ENCODE measurements around the gene SPDL1. TPM values are rescaled to one million over a fixed set of nuclear protein-coding genes. Genes with fewer than 3 reads are reported as not detected.

Gene SPDL1
- polyA plus RNA-seq, 12 donors: 12.3 to 40.6 (median 19.8) TPM; not detected in 1

DNA sequence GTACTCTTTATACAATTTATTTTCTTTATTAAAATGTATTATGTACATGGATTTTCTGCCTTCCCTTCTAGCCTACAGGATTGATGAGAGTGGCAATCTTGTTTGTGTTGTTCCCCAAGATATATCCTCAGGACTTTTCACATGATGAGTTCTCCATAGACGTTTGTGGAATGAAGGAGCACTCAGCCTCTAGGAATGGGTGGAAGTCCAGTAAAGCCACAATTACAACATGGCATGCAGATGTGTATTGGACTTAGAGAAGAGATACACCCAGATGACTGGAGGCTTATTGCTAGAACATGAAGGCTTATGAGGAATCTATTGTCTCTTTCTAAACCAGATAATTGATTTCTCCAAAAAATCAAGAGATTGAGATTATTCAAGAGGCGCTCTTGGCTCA lies 45.3 kb downstream of the SPDL1 start:
- DNase-seq: no peak

DNA sequence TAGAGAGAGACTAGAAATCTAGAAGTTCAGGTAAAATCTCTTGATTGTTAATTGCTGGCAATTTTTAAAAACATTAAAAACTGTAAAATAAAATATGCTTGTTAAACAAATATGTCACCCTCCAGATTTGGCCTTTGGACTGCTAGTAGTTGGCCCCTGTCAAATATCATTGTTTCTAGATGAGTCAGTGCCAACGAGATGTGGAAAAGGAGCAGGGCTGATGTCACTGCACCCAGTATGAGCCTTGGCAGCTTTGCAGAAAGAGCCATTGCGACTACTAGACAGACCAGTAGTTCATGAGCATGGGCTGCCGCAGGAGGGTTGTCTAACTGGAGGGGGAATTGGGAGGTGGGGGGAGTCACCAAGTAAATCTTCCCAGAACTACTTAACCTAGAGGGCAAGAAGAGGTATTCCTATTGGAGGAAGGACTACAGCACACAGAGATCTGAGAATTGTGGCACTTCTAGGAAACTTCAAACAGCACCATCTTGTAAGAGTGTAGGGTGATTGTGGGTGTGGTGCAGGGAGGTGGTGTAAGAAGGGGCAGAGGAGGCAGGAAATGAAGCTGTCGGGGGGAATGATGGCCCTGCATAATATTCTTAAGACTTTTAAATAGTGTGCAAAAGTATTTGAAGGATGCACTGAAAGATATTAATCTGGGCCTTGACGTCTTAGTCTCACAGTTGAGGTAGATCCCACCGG lies 46.4 kb downstream of the SPDL1 start:
- DNase-seq: no peak

DNA sequence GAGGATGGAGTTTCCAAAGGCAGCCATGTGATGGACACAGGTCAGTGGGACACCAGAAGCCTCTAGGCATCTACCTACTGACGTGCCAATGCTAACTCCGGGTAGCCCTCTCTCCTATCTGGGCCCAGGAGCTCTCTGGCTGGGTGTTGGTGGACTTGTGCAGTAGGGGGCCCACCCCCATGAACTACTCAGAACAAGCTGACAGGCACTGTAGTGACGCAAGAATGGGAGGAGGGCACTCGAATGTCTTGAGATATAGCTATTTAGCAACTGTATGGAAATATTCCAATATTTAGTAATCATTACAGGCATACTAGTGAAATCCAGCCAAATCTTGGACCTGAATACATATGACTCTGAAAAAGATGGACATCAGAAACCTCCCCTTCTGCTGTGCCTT lies 47.8 kb downstream of the SPDL1 start:
- no peak for DNase-seq

DNA sequence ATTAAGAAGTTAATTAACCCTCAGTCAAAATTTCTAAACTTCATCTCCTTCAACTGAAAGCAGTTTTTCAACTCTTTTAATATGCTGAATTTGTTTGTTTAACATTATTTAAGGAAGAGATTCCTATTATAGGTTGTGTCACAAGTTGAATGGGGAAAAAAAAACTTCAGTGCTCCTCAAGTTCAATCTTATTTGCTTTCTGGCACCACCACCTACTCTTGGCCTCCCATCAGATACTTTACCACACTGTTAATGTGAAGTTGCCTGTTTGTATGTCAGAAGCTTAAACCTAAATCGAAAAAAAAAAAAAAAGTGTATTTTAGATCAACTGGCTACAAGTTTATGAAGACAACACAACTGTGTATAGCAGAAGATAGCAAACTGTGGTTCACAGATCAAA lies 49.4 kb downstream of the SPDL1 start:
- no peak for DNase-seq

DNA sequence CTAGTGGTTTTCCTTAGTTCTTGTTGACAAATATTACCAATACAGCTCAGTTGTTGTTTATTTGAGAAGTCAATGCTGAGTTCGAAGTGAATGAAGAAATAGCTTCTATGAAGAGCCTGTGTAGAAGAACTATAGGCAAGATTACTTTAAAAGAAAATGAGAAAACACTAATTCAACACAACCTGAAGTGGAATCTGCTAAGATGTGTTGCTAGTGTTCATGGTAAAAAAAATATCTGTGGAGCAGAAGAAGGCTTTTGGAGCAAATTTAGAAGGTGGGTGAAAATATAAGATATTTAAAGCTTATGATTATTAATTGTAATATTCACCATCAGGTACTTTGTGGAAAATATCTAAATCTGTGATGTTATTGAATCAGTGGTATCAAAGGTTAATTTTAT lies 51.0 kb downstream of the SPDL1 start:
- no peak for DNase-seq

DNA sequence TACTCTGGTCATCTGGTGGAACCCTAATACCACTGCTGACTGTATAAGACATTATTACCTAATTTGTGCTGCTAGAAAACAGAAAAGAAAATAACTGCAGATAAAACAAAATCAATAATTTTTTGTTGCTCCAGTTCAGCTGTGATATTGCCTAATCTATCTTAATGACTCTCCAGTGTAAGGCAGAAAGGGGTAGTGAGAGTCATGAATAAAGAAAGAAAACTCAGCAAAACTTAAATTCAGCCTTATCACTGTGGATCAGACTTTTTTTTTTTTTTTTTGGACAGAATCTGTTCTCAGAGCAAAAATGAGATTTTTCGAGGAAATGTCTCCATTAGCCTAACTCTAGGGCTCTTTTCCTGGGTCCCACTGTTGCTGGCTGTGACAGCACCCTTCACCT lies 52.4 kb downstream of the SPDL1 start:
- no peak for DNase-seq

DNA sequence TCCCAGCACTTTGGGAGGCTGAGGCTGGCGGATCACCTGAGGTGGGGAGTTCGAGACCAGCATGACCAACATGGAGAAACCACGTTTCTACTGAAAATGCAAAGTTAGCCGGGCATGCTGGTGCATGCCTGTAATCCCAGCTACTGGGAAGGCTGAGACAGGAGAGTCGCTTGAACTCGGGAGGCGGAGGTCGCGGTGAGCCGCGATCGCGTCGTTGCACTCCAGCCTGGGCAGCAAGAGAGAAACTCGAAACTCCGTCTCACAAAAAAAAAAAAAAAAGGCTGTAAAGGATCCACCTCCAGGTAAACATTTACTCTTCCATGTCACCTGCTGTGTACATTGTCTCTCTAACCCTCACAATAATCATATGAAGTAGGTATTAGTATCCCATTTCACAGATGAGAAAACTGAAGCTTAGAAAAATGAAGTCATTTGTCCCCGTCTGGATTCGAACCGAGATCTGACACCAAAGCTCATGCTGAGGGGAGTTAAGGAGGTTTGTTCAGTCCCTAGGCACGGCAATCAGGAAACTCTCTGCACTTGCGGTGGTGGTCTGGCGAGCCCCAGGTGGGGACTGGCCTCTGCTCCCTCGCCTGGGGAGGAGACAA lies 53.0 kb downstream of the SPDL1 start:
- DNase-seq: no peak

DNA sequence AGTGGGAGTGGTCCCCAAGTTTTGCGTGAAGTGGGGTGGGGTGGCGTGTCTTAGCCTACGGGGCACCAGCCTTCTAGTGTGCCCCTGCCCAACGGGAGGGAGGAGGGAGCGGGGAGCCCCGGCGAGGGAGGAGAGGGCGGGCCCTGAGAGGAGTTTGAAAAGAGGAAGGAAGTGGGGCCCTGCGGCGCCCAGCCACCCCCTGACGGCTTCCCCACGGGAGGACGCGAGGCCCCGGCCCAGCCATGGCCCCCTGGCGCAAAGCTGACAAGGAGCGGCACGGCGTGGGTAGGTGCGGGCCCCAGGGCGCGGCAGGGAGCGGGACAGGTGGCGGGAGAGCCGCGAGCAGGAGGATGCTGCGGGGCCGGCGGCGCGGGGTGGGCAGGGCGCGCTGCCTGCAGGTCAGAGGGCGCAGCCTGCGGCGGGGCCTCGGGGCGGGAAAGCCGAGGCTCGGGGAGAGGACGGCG lies 53.5 kb downstream of the SPDL1 start, which contains the start of gene DOCK2:
Gene DOCK2, plus strand, starts transcription at position 191 of the 464 bp plus-strand sequence. Its CDS starts 52 bp downstream, at position 243.
- DNase-seq: no peak

DNA sequence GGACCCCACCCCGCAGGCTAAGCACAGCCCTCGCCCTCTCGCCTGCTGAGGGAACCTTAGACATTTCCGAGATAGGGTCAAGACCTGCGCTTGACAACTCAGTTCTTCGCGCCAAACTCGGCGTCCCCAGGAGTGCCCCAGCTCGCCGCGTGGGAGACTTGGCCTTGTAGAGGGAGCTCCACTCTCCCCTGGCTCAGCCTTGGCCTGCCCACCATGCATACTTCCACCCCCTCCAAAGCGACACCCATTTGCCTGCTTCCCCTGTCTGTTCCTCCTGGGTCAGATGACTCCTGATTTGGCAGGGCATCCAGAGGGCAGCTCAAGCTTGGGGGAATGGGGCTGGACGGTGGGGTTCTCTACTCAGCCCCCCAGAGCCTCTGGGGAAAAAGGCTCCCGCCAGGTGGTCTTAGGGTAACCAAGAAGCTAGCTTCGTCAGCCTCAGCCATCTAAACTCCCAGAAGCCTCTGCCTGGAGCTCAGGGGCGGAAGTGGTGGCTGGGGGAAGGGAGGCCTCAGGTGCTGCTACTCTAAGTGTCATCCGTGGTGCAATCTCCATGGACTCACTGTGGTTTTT lies 54.1 kb downstream of the SPDL1 start:
- DNase-seq: no peak

DNA sequence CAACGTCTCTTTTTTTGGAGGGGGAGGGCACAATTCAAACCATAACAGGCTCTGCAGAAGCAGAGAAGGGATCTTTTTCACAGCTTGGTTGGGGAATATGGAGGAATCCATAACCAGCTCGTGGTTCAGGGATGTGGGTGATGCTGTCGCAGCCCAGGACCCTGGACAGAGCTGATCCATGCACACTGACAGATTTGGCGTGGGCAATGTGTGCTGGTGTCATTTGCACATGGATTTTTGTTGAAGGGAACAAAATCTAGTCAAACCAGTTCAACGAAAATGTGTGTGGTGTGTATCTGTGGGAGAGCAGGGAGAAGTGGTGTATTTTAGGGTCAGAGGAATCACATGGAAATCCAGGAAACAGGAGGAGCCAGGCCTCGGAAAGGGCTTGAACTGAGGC lies 57.7 kb downstream of the SPDL1 start:
- DNase-seq: no peak

DNA sequence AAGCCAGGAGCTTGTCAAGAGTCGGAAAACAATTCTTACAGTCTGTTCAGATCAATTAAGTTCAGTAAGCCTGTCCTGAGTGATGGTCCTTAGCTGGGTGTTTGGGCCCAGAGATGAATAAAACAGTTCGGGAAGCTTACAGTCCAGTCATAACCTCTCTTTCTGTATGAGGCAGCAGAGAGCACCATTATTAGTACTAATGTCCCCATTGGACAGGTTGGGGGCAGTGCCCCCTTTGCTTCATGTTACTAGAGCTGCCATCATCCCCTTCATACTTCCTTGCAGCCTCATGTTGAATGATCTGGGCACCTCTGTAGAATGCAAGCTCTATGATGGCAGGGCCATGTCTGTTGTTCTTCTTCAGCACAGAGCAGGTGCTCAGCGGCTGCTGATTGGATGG lies 63.3 kb downstream of the SPDL1 start:
- no peak for DNase-seq

DNA sequence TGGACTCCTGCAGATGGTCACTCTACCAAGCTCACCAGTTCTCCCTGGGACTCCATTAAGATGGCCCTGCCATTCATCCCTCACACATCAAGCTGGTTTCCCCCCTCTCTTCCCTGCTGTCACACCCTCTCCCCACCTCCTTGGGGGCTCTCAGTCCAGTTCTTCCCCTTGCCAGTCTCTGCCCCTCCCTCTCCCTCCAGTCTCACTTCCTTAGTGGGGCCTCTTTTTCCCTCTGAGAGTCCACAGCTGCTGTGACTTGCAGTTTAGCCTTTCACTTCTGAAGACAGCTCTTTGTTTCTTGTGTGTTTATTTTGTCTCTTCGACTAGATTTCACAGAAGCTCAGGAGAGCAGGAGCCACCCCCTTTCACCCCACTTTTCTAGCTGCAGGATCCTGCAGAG lies 64.0 kb downstream of the SPDL1 start:
- no peak for DNase-seq

DNA sequence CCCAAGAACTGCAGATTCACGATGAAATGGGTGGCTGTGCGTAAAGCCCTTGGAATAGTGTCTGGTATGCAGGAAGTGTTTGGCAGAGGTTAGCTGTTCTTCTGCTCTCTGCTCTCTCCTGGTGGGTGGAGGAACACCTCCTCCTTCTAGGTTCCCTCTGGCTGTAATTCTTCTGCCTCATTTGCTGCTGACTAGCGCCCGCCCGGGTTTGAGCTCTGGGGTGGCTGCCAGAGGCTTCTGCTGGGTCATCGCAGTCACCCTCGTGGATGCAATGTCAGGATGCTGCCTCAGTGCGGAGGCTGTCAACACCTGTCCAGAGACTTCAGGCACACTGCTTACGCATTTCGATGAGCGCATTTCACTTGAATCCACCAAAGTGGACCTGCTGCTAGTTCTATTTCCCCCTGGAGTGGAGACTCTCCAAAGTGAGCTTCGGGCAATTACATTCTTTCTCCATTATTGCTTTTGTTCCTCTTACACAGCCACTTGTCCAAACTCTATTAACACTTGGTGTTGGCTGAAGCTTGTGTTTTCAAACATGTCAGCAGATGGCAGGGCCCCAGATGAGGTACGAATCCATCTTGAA lies 65.2 kb downstream of the SPDL1 start:
- no peak for DNase-seq

DNA sequence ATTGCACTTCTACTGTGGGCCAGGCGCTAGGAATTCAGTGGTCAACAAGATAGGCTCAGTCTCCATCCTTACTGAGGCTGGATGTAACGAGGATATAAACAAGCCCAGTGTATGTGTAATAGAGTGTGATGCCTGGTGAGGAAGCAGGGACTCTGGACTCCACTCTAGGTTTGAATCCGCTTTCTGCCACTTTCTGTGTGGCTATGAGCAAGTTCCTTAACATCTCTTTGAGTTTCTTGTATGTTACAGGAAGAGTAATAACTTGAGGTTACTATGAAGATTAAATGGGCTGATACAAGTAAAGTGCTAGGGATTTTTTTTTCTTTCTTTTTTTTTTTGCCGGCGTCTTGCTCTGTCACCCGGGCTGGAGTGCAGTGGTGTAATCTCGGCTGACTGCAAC lies 65.9 kb downstream of the SPDL1 start:
- no peak for DNase-seq

DNA sequence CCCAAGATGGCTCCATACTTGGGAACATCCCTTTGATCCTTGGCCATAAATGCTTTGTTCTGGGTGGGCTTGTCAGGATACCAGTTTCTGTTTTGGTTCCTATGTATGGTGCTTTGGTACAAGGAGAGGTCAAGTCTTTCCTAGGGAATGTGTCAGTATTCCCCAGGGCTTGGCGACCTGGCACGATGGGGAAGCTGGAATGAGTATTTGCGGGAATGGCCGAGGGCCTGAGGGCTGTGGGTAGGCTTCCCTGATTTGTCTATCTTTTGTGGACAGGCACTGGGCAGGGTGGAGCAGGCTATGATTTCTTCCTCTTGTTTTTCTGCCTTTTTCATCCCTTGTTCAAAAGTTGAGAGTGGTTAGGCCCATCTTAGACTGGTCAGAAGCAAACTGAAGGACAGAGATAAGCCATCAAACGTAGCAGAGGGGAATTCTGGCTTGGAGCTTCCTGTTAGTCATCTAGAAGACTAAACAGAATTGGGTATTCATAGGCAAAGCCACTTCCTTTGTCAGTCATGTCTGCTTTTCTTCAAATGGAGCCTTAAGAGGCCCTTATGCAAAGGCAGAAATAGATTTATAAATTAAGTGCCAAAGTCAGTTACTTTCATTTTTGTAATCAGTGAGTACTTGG lies 67.2 kb downstream of the SPDL1 start:
- no peak for DNase-seq

DNA sequence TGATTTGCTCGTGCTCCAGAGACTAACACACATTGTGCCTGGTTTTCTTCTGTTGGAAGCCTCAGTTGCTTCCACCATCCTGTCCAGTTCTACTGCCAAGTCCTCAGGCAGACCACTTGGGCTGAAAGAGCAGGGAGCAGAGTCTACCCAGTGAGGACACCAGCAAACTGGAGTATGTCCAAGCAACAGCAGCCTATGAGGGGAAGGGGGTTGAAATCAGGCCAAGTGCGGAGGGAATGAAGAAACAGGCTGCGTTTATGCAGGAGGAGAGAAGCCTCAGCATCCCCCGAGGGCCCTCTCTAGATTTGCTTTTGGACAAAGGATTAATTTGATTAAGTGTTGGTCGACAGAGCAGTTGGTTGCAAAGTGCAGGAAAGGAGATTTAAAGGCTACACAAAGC lies 68.0 kb downstream of the SPDL1 start:
- DNase-seq: no peak

DNA sequence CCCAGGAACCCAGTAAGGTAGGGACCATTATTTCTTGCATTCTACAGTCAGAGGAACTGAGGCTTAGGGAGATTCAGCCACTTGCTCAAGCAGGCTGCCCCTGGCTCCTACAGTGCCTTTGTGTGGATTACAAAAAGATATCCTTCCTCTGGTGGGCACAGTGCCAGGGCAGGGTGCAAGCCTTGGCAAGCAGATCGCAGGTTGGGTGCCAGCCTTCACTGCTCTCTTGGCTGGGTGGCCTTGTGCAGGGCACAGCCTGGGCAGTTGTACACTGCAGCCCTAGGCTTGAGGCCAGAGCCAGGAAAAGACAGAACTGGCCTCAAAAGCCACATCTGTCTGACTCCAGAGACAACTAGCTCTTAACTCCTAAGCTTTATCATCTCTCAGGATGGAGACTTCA lies 68.5 kb downstream of the SPDL1 start:
- DNase-seq: no peak

DNA sequence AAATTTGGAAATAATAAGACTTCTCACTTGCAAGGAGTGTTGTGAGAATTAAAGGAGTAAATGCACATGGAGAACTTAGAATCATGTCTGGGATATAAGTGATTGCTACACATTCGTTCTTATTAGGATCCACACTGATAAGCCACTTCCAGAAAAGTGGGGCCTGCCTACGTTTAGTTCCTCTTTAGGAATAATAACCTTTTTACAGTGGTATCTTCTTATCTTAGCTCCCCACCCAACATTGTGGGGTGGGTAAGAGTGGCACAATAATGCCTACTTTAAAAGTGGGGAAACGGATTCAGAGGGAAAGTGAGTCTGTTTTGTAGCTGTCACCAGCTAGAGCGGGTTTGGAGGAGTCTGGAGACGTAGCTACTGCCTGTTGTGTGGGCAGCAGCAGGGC lies 69.5 kb downstream of the SPDL1 start:
- no peak for DNase-seq

All from muscle of arm (tissue), 12 donors.